ENCODE results near the gene CELF2. TPM values are rescaled to one million over a fixed set of nuclear protein-coding genes. Genes with fewer than 3 reads are reported as not detected.

CELF2 gene
- total RNA-seq, 4 donors from 2014 or later, result 120 to 185 (median 154) TPM

GRCh38 chr10:11064832-11065231 lies 47.2 kb downstream of the CELF2 start:
- TF ChIP-seq CTCF (IDR thresholded peaks at IDR 0.05; ENCODE audit: low read depth), result no peak

GRCh38 chr10:11065567-11065966 lies 47.9 kb downstream of the CELF2 start:
- TF ChIP-seq CTCF (IDR thresholded peaks at IDR 0.05; ENCODE audit: low read depth), result no peak

DNA sequence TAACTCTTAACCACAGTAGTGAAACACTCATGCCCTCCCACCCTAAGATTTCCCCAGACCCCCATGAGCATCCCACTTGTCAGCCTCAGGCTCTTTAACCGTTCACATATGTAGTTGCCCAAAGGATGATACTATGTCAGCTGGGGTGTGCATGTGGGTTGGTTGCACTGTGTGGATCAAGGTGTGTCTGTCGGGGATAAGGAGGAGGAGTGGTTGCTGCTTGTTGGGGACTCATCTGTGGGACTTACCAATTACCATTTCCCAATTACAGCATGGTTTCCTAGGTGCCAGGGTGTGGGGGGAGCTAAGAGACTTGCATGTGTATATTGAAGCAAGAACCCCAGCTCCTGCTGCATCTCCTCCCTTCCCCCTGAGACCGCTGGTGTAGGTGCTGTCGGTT lies 48.8 kb downstream of the CELF2 start:
- no peak for TF ChIP-seq CTCF (IDR thresholded peaks at IDR 0.05; ENCODE audit: low read depth)

DNA sequence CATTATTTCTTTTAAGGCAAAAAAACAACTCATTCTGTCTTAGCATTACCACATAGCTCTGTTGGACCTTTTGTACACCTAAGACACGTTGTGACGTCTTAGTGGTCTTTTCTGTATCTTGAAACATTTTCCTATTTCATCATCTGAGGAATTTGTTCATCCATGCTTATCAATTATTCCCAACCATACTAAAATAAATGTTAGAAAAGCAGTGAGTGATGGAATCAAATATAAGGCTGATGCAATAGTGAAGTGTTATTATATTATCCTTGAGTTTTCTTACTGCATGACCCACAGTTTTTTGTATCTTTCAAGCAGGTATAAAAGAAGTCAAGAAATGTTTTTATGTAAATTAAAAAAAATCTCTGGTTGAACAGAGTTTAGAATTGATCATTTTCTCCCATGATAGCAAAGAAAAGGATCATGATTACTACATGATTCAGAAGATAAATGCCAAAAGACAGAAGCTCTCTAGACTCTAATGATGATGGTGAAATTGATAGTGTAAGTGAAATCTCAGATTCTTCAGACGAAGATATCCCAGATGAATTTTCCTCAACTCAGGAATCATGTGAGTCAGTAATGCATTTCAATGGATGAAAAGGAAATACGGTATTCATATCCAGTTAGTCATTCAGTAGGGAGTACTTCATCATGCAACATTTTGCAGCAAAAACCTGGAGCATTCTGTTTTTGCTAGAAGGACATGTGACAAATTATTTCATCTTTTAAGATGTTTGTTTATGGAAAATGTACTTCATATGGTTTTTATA lies 51.4 kb downstream of the CELF2 start:
- no peak for TF ChIP-seq CTCF (IDR thresholded peaks at IDR 0.05; ENCODE audit: low read depth)

DNA sequence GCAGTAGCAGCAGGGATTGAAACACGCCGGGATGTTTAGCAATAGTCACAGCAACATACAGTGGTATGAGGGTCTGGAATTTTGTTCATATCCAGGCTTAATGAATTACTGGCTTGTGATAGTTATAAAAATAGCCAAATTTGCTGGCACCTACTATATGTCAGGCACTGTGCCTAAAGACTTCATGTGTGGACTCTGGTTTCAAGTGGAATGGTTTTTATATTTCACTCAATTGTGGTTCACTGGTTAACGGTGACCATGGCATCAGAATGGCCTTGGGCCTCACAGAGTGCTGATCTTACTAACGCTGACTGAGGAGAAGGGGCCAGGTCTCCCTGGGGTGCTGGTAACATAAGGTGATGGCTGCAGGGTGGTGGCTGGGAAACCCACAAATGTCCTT lies 55.7 kb downstream of the CELF2 start:
- TF ChIP-seq CTCF (IDR thresholded peaks at IDR 0.05; ENCODE audit: low read depth), result no peak

DNA sequence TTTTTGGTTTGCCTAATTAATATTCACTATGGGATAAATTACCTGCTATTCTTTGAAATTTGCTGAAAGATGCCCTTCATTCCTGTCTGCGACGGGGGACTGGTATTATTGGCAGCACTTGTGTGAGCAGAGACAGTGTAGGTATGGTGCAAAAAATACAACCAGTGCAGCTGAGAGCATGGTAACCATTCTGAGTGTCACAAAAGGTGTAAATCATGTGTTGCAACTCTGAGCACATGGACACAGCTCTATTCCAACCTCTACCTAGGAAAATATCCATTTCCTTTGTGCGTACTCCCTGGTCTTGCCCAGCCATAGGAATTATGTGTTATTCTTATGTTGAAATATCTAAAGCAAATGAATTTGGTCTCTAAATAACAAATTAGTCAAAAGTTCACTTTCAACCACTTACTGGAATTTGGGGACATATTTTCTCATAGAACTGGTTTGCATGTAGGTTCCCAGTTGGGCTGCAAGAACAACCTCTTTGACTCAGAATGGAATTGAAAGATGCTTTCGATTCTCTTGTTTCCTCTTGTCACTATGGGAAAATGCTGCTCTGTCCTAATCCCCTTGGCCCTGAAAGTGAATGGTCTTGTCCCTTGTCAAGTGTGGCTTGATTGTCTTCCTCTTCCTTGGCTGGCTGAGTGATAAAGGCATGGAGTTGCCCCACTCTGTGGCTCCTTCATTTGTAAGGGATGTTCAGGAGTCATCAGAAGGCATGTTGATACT lies 57.0 kb downstream of the CELF2 start:
- no peak for TF ChIP-seq CTCF (IDR thresholded peaks at IDR 0.05; ENCODE audit: low read depth)

DNA sequence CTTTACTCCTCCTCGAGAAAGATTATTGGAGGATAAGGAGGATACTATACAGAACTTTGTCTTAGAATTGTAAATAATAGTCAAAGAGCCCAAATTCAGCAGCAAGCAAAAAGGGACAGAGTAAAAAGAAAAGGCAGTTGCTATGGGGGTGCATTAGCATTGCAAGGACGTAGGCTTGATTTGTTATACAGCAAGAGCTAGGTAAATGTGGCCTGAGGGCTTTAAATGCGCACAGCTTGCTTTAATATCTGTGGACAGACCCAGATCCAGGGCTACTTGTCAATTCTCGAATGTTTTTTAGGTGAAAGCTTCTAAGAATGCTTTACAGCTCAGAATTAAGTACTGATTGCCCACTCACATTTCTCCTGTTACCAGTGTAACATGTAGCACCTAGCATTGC lies 58.5 kb downstream of the CELF2 start:
- TF ChIP-seq CTCF (IDR thresholded peaks at IDR 0.05; ENCODE audit: low read depth), result no peak

Measured in subcutaneous adipose tissue (tissue), 4 donors.